ENCODE measurements around the gene ANKRD49.

Gene ANKRD49

GRCh38 chr11:94521684-94522083 is 27.9 kb downstream of the ANKRD49 start:
- no peak for TF ChIP-seq CTCF (IDR thresholded peaks at IDR 0.05; ENCODE audit: insufficient read depth, missing control alignments)
- no peak for FAIRE-seq
- no peak for DNase-seq (ENCODE audit: insufficient read length, low spot score)

GRCh38 chr11:94524341-94524740 is 30.6 kb downstream of the ANKRD49 start:
- no peak for TF ChIP-seq CTCF (IDR thresholded peaks at IDR 0.05; ENCODE audit: insufficient read depth, missing control alignments)
- no peak for DNase-seq (ENCODE audit: insufficient read length, low spot score)
- no peak for FAIRE-seq

GRCh38 chr11:94525546-94526324 is 32.0 kb downstream of the ANKRD49 start:
- TF ChIP-seq CTCF (IDR thresholded peaks at IDR 0.05; ENCODE audit: insufficient read depth, missing control alignments) = no peak
- no peak for DNase-seq (ENCODE audit: insufficient read length, low spot score)
- no peak for FAIRE-seq

- FAIRE-seq = no peak
- DNase-seq (ENCODE audit: insufficient read length, low spot score) = no peak
Observed at GRCh38 chr11:94526645-94527438, 33.1 kb downstream of the ANKRD49 start.

GRCh38 chr11:94528551-94528950 is 34.8 kb downstream of the ANKRD49 start:
- DNase-seq (ENCODE audit: insufficient read length, low spot score) (no peak), FAIRE-seq (no peak)
- no peak for TF ChIP-seq CTCF (IDR thresholded peaks at IDR 0.05; ENCODE audit: insufficient read depth, missing control alignments)

More at GRCh38 chr11:94526645-94527438, 33.1 kb downstream of the ANKRD49 start:
- TF ChIP-seq CTCF (IDR thresholded peaks at IDR 0.05; ENCODE audit: insufficient read depth, missing control alignments) = no peak

GRCh38 chr11:94532211-94532610 is 38.4 kb downstream of the ANKRD49 start:
- DNase-seq (ENCODE audit: insufficient read length, low spot score) (no peak), FAIRE-seq (no peak)
- no peak for TF ChIP-seq CTCF (IDR thresholded peaks at IDR 0.05; ENCODE audit: insufficient read depth, missing control alignments)

GRCh38 chr11:94533206-94533605 is 39.4 kb downstream of the ANKRD49 start:
- FAIRE-seq (no peak), DNase-seq (ENCODE audit: insufficient read length, low spot score) (no peak)
- no peak for TF ChIP-seq CTCF (IDR thresholded peaks at IDR 0.05; ENCODE audit: insufficient read depth, missing control alignments)
